Liver (tissue), 9 donors: ENCODE results near the gene SRPRB. TPM values are rescaled to one million over a fixed set of nuclear protein-coding genes. Genes with fewer than 3 reads are reported as not detected.

Experiments
- DNase-seq: peaks from one replicate; pipeline ENCODE4 v3.0.0-alpha.2; 2017; ENCODE audit warnings: low spot score
- H3K27ac ChIP-seq, 2 donors: one replicate each; pipeline ENCODE4 v1.7.0; 2013; ENCODE audit warnings: inconsistent platforms in 2 of 2, low read length in 2 of 2, control low read depth in 1 of 2, low read depth in 1 of 2, mild to moderate bottlenecking in 1 of 2
- H3K27me3 ChIP-seq, 4 donors: one replicate each; pipeline versions ENCODE4 v1.6.1 to v1.7.0; 2013; ENCODE audit warnings: low read length in 3 of 4, inconsistent platforms in 1 of 4, mild to moderate bottlenecking in 1 of 4, moderate library complexity in 1 of 4; ENCODE audit not compliant: control insufficient read depth in 4 of 4, insufficient read depth in 4 of 4
- H3K36me3 ChIP-seq, 4 donors: one replicate each; pipeline versions ENCODE4 v1.6.1 to v1.7.0; 2013; ENCODE audit warnings: low read length in 3 of 4, mild to moderate bottlenecking in 3 of 4, low read depth in 1 of 4, moderate library complexity in 1 of 4; ENCODE audit not compliant: control insufficient read depth in 4 of 4, insufficient read depth in 3 of 4
- H3K4me1 ChIP-seq, 4 donors: one replicate each; pipeline versions ENCODE4 v1.6.1 to v1.7.0; 2013; ENCODE audit warnings: low read length in 3 of 4, mild to moderate bottlenecking in 3 of 4, moderate library complexity in 1 of 4; ENCODE audit not compliant: control insufficient read depth in 4 of 4, insufficient read depth in 4 of 4
- H3K4me3 ChIP-seq, 3 donors: one replicate each; pipeline versions ENCODE4 v1.6.1 to v1.7.0; 2013; ENCODE audit warnings: low read length in 3 of 3, control low read depth in 1 of 3, low read depth in 1 of 3, mild to moderate bottlenecking in 1 of 3
- H3K9ac ChIP-seq, 2 donors: one replicate each; pipeline ENCODE4 v1.7.0; 2013; ENCODE audit warnings: low read length in 2 of 2, mild to moderate bottlenecking in 2 of 2, moderate library complexity in 2 of 2, control low read depth in 1 of 2, low read depth in 1 of 2
- H3K9me3 ChIP-seq, 4 donors: one replicate each; pipeline versions ENCODE4 v1.6.1 to v1.7.0; 2013; ENCODE audit warnings: low read length in 3 of 4; ENCODE audit not compliant: control insufficient read depth in 4 of 4
- EGR1 ChIP-seq, 2 donors: IDR thresholded peaks; 2 replicates each; pipeline ENCODE4 v1.6.1; 2016 to 2018; ENCODE audit warnings: antibody characterized with exemption in 2 of 2, low read depth in 2 of 2
- FOXA1 ChIP-seq: IDR thresholded peaks from 2 replicates; pipeline ENCODE4 v1.6.1; 2016; ENCODE audit warnings: antibody characterized with exemption
- GABPA ChIP-seq, 2 donors: IDR thresholded peaks in 1 of 2; conservative IDR thresholded peaks in 1 of 2; 2 replicates each; pipeline ENCODE4 v1.6.1; 2016; ENCODE audit warnings: antibody characterized with exemption in 2 of 2, mild to moderate bottlenecking in 1 of 2, moderate library complexity in 1 of 2
- JUND ChIP-seq, 2 donors: IDR thresholded peaks; 2 replicates each; pipeline ENCODE4 v1.6.1; 2016; ENCODE audit warnings: antibody characterized with exemption in 2 of 2
- MAX ChIP-seq: IDR thresholded peaks from 2 replicates; pipeline ENCODE4 v1.6.1; 2016; ENCODE audit warnings: antibody characterized with exemption
- RAD21 ChIP-seq, 2 donors: IDR thresholded peaks; 2 replicates each; pipeline ENCODE4 v1.6.1; 2016; ENCODE audit warnings: antibody characterized with exemption in 2 of 2, mild to moderate bottlenecking in 2 of 2
- RXRA ChIP-seq, 2 donors: IDR thresholded peaks; 2 replicates each; pipeline ENCODE4 v1.6.1; 2017 to 2018; ENCODE audit warnings: antibody characterized with exemption in 2 of 2, mild to moderate bottlenecking in 1 of 2
- SP1 ChIP-seq: IDR thresholded peaks from 2 replicates; pipeline ENCODE4 v1.6.1; 2018; ENCODE audit warnings: antibody characterized with exemption, mild to moderate bottlenecking
- TAF1 ChIP-seq: conservative IDR thresholded peaks from 2 replicates; pipeline ENCODE4 v1.6.1; 2016; ENCODE audit warnings: antibody characterized with exemption, mild to moderate bottlenecking
- YY1 ChIP-seq: IDR thresholded peaks from 2 replicates; pipeline ENCODE4 v1.6.1; 2016; ENCODE audit warnings: antibody characterized with exemption, mild to moderate bottlenecking
- whole genome bisulfite sequencing: extraction: QIAGEN DNeasy Blood & Tissue Kit; methylation state at CpG from one replicate; pipeline ENCODE4 v1.1.7; 2013; 5-methylcytosine and 5-hydroxymethylcytosine counted together
- polyA plus RNA-seq, 2 donors: library from polyadenylated mRNA; stranded (reverse) in 1 of 2; unstranded in 1 of 2; fragments of 200-250 nt in 1 of 2; fragments of >200 nt in 1 of 2; fragmentation: Nextera tagmentation in 1 of 2; extraction: Ambion mirVana in 1 of 2; gene quantifications; one replicate each; pipeline versions ENCODE4 v1.2.1 to v1.2.3, GENCODE V29; 2013 to 2015
- total RNA-seq, 2 donors: library from RNA; depleted of rRNA; stranded (reverse); fragments of >200 nt; gene quantifications; one replicate each; pipeline ENCODE4 v1.2.3, GENCODE V29; 2014
- TF ChIP-seq, protein P1 (sequence below): IDR thresholded peaks from 2 replicates; pipeline ENCODE4 v1.6.1; 2016; ENCODE audit warnings: antibody characterized with exemption, mild to moderate bottlenecking
- TF ChIP-seq, protein P2 (sequence below): fragments of 150-350 bp; IDR thresholded peaks from 2 replicates; pipeline ENCODE4 v1.5.1; 2017; ENCODE audit warnings: improper control_type of control experiment, low read depth, low read length; ENCODE audit not compliant: missing input control
- TF ChIP-seq, protein P3 (sequence below): IDR thresholded peaks from 2 replicates; pipeline ENCODE4 v1.6.1; 2016; ENCODE audit warnings: antibody characterized with exemption
- donor health status: healthy.
- donor health status: healthy.
- donor health status: healthy.
- donor health status: healthy.
- donor health status: healthy.

SRPRB gene
- total and polyA plus RNA-seq, 4 donors, result 34.7 to 97.6 (median 76.9) TPM

- TF ChIP-seq, protein P1, sequence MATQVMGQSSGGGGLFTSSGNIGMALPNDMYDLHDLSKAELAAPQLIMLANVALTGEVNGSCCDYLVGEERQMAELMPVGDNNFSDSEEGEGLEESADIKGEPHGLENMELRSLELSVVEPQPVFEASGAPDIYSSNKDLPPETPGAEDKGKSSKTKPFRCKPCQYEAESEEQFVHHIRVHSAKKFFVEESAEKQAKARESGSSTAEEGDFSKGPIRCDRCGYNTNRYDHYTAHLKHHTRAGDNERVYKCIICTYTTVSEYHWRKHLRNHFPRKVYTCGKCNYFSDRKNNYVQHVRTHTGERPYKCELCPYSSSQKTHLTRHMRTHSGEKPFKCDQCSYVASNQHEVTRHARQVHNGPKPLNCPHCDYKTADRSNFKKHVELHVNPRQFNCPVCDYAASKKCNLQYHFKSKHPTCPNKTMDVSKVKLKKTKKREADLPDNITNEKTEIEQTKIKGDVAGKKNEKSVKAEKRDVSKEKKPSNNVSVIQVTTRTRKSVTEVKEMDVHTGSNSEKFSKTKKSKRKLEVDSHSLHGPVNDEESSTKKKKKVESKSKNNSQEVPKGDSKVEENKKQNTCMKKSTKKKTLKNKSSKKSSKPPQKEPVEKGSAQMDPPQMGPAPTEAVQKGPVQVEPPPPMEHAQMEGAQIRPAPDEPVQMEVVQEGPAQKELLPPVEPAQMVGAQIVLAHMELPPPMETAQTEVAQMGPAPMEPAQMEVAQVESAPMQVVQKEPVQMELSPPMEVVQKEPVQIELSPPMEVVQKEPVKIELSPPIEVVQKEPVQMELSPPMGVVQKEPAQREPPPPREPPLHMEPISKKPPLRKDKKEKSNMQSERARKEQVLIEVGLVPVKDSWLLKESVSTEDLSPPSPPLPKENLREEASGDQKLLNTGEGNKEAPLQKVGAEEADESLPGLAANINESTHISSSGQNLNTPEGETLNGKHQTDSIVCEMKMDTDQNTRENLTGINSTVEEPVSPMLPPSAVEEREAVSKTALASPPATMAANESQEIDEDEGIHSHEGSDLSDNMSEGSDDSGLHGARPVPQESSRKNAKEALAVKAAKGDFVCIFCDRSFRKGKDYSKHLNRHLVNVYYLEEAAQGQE, result no peak
Observed at GRCh38 chr3:133821767-133822638, 16.4 kb downstream of the SRPRB start (continued).

GRCh38 chr3:133824961-133825485 is 19.4 kb downstream of the SRPRB start:
- 97% methylated on average over 8 of the region's 8 CpGs for WGBS
- TF ChIP-seq EGR1 (IDR thresholded peaks at IDR 0.05; ENCODE audit: low read depth in 2 of 2), result no peak
- no peak for TF ChIP-seq MAX
- TF ChIP-seq, protein P1, result no peak
- no peak for TF ChIP-seq SP1
- TF ChIP-seq, protein P2, sequence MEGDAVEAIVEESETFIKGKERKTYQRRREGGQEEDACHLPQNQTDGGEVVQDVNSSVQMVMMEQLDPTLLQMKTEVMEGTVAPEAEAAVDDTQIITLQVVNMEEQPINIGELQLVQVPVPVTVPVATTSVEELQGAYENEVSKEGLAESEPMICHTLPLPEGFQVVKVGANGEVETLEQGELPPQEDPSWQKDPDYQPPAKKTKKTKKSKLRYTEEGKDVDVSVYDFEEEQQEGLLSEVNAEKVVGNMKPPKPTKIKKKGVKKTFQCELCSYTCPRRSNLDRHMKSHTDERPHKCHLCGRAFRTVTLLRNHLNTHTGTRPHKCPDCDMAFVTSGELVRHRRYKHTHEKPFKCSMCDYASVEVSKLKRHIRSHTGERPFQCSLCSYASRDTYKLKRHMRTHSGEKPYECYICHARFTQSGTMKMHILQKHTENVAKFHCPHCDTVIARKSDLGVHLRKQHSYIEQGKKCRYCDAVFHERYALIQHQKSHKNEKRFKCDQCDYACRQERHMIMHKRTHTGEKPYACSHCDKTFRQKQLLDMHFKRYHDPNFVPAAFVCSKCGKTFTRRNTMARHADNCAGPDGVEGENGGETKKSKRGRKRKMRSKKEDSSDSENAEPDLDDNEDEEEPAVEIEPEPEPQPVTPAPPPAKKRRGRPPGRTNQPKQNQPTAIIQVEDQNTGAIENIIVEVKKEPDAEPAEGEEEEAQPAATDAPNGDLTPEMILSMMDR, result no peak
- TF ChIP-seq YY1, result no peak
- TF ChIP-seq TAF1, result no peak
- no peak for TF ChIP-seq JUND (IDR thresholded peaks at IDR 0.05)
- no peak for TF ChIP-seq RAD21 (IDR thresholded peaks at IDR 0.05)
- TF ChIP-seq FOXA1, result no peak
- no peak for TF ChIP-seq GABPA (IDR thresholded peaks at IDR 0.05 in 1 of 2, conservative IDR thresholded peaks at IDR 0.05 in 1 of 2)
- TF ChIP-seq, protein P3, sequence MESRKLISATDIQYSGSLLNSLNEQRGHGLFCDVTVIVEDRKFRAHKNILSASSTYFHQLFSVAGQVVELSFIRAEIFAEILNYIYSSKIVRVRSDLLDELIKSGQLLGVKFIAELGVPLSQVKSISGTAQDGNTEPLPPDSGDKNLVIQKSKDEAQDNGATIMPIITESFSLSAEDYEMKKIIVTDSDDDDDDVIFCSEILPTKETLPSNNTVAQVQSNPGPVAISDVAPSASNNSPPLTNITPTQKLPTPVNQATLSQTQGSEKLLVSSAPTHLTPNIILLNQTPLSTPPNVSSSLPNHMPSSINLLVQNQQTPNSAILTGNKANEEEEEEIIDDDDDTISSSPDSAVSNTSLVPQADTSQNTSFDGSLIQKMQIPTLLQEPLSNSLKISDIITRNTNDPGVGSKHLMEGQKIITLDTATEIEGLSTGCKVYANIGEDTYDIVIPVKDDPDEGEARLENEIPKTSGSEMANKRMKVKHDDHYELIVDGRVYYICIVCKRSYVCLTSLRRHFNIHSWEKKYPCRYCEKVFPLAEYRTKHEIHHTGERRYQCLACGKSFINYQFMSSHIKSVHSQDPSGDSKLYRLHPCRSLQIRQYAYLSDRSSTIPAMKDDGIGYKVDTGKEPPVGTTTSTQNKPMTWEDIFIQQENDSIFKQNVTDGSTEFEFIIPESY, result no peak
- no peak for TF ChIP-seq RXRA (IDR thresholded peaks at IDR 0.05)
- H3K36me3 ChIP-seq, result peaks cover 5 to 28% (median 24%) of the 10 kb centered on the region in 4 donors
- H3K9ac ChIP-seq, result no peak overlapping the region
- no peak overlapping the region for H3K27ac ChIP-seq
- no peaks in the 10 kb centered on the region for H3K27me3 ChIP-seq
- no peaks in the 10 kb centered on the region for H3K9me3 ChIP-seq
- no peak overlapping the region for H3K4me3 ChIP-seq
- no peaks in the 10 kb centered on the region for H3K4me1 ChIP-seq
- no peak for DNase-seq
